NK-92 (cell line): Measurements from ENCODE around the gene HSD17B1.
"Not testable (repeated sequence)": the region's sequence is repeated elsewhere in the genome, so short reads cannot be mapped to it uniquely, and the experiment has no call there.

Experiments
- DNase-seq: peaks from one replicate; lab custom pipeline; 2025; ENCODE audit not compliant: unreplicated experiment; lab: John Stamatoyannopoulos, UW

The HSD17B1 gene

GRCh38 chr17:42522798-42523278 is 29.9 kb upstream of the HSD17B1 start:
- no peak for DNase-seq

GRCh38 chr17:42525221-42525620 is 27.5 kb upstream of the HSD17B1 start:
- no peak for DNase-seq

DNA sequence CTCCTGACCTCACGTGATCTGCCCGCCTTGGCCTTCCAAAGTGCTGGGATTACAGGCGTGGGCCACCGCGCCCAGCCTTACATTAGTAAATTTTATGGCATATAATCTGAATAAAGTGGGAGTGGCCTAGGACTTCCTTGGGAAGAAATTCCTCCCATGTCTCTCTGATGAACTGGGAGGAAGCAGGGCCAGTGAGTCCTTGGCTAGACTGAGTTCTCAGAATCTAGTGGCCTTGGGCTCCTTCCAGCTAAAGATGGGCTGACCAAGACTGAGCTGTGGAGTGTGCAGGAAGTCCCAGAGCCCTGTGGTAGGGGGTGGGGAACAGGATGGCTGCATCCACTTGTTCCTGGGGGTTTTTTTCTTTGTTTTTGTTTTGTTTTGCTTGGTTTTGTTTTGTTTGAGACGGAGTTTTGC is 26.7 kb upstream of the HSD17B1 start:
- DNase-seq, result no peak

DNA sequence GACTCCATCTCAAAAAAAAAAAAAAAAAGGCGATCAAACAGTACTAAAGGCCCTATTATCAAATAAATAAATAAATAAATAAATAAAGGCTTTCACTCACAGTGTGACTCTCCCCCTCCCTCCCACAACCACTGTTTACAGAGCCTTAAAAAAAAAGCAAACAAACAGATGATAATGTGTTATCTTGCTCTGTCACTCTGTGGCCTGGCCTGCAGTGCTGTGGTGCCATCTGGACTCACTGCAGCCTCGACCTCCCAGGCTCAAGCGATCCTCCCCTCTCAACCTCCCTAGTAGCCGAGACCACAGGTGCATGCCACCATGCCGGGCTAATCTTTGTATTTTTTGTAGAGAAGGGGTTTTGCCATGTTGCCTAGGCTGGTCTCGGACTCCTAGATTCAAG is 24.8 kb upstream of the HSD17B1 start:
- no peak for DNase-seq

- no peak for DNase-seq
These were observed 23.7 kb upstream of the HSD17B1 start for GRCh38 chr17:42529061-42529460.

DNA sequence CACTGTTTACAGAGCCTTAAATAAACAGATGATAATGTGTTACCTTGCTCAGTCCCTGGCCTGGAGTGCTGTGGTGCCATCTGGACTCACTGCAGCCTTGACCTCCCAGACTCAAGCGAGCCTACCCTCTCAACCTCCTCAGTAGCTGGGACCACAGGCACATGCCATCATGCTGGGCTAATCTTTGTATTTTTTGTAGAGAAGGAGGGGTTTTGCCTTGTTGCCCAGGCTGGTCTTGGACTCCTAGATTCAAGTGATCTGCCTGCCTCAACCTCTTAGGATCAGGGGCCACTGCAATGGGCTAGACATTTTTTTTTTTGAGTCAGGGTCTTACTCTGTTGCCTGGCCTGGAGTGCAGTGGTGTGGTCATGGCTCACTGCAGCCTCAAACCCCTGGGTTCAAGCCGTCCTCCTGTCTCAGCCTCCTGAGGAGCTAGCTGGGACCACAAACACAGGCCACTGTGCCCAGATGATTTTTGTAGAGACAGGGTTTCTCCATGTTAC is 21.7 kb upstream of the HSD17B1 start:
- DNase-seq, result no peak

- DNase-seq, result no peak
These were observed 21.0 kb upstream of the HSD17B1 start for GRCh38 chr17:42531455-42532354.

DNA sequence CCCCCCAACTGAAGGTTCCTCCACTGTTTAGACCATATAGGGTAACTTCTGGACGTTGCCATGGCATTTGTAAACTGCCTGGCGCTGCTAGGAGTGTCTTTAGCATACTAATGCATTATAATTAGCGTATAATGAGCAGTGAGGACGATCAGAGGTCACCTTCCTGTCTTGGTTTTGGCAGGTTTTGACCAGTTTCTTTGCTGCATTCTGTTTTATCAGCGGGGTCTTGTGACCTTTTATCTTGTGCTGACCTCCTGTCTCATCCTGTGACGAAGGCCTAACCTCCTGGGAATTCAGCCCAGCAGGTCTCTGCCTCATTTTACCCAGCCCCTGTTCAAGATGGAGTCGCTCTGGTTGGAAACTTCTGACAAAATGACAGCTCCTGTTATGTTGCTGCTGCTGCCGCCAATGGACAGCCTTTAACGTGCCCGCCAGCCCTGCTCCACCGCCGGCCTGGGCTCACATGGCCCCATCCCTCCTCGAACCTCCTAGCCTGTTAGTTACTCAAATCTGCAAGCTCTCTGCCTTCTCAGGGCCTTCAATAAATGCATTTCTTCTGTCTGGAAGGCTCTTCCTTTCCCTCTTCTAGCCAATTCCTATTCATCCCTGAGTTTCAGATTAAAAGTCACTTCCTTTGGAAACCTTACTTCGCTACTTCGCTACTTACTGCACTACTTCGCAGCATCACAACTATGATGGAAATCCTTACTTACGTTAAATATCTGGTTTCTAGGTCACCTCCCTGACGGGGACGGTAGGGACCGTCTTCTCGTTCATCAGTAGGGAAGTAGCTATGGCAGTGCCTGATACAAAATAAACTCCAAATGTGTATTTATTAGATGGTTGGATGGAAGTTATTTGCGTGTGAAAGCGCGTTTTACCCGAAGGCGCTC is 17.3 kb upstream of the HSD17B1 start:
- no peak for DNase-seq

DNA sequence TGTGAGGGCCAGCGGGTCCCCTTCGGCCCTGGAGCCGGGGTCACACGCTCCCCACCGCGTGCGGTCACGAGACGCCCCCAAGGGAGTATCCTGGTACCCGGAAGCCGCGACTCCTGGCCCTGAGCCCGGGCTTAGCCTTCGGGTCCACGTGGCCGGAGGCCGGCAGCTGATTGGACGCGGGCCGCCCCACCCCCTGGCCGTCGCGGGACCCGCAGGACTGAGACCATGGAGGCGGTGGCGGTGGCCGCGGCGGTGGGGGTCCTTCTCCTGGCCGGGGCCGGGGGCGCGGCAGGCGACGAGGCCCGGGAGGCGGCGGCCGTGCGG is 16.7 kb upstream of the HSD17B1 start, which contains the start of gene NAGLU:
TSS of gene NAGLU (plus strand) at position 194 of the 324 bp plus-strand sequence. CDS start at position 226, 32 bp downstream.
- no peak for DNase-seq

- no peak for DNase-seq
These were observed 16.2 kb upstream of the HSD17B1 start for GRCh38 chr17:42536372-42537155.

DNA sequence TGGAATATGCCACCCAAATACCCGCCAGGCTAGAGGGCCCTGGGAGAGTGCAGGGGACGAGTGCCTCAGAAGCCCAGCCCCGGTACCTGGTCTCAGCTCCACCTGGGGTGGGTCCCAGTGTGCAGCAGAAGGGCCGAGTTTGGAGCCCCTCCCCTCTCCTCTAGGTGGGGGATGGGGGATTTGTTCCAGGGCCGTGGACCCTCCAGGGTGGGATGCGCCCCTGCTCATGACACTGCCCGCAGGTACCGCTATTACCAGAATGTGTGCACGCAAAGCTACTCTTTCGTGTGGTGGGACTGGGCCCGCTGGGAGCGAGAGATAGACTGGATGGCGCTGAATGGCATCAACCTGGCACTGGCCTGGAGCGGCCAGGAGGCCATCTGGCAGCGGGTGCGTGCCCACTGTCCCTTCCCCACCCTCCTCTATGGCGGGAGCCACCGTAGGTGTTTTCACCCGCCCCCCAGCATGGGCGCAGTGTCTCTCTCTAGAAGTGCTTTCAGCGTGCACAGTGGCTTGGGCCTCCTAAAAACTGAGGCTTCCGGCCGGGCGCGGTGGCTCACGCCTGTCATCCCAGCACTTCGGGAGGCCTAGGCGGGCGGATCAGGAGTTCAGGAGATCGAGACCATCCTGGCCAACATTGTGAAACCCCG is 15.4 kb upstream of the HSD17B1 start:
- no peak for DNase-seq

DNA sequence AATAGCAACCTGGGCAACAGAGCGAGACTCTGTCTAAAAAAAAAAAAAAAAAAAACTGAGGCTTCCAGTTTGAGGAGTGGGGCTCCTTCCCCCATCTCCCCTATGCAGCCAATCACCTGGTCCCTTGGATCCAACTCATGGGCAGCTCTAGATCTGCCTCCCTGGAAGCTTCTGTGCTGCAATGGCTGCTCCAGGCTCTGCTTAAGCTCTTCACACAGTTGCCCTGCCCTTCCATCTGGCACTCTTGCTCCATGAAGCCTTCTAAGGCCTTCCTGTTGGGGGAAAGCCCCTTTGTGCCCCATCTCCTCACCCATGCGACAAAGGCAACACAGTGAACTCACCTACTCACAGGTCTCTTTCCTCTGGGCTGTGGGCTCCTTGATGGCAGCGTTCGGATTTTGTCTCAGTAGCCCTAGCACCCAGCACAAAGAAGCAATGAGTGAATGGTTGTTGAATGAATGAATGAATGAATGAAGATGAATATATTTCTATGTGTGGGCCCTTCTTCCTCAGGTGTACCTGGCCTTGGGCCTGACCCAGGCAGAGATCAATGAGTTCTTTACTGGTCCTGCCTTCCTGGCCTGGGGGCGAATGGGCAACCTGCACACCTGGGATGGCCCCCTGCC is 14.8 kb upstream of the HSD17B1 start:
- DNase-seq, result no peak

- no peak for DNase-seq
These were observed 14.2 kb upstream of the HSD17B1 start for GRCh38 chr17:42538482-42538881.

DNA sequence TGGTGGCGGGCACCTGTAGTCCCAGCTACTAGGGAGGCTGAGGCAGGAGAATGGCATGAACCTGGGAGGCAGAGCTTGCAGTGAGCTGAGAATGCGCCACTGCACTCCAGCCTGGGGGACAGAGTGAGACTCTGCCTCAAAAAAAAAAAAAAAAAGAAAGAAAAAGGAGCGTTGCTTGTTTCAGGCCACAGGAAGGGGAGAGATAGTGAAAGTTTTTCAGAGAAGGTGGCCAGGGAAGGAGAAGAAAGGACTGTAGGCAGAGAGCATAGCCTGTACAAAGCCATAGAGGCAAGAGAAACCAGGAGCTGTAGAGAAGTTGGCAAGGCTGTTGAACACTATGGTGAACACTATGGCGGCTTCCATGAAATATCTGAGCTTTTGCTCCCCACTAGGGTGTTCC is 12.2 kb upstream of the HSD17B1 start:
- DNase-seq, result not testable (repeated sequence)

DNA sequence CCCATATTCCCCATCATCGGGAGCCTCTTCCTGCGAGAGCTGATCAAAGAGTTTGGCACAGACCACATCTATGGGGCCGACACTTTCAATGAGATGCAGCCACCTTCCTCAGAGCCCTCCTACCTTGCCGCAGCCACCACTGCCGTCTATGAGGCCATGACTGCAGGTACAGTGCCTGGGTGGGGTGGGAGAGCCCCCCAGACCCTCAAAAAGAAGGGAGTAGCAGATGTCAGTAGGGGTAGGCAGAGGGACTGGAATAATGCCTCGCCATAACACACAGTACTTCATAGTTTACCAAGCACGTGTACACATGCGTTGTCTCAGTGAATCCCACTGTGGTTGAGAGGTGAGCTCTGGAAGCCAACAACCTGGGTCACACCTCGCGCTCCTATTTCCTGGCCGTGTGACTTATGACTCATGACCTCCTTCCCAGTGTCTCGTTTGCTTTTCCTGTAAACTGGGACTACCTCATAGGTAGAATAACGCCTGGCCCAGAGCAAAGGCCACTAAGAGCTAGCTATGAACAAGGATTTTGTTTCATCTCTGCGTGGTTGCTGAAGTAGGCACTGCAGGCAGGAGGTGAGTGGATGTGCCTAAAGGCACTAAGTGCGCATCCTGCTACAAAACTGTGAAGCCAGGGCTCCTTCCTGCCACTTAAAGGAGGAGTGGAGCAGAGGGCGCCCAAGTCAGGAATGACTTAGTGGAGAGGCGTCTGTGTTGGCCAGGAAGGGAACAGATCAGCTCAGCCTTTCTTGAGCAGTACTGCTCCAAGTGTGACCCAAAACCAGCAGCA is 11.5 kb upstream of the HSD17B1 start:
- DNase-seq, result no peak

GRCh38 chr17:42543190-42544079 is 9.3 kb upstream of the HSD17B1 start:
- DNase-seq, result no peak

DNA sequence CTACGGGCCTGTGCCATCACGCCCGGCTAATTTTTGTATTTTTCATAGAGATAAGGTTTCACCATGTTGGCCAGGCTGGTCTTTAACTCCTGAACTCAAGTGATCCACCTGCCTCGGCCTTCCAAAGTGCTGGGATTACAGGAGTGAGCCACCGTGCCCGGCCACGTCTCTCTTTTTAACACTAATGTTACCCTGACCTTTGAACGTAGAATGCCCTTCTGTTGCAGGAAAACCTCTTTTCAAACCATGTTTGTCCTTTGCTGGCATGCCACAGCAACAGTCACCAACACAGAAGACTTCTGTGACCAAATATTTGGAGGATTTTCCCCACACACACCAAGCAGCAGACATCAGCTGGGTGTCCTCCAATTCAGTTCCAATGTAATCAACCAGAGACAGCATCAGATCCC is 7.8 kb upstream of the HSD17B1 start:
- DNase-seq, result no peak
